Liver (tissue), 9 donors: ENCODE measurements around the gene ATG2A. TPM values are rescaled to one million over a fixed set of nuclear protein-coding genes. Genes with fewer than 3 reads are reported as not detected.

Source experiments
- DNase-seq: peaks from one replicate; pipeline ENCODE4 v3.0.0-alpha.2; 2017; ENCODE audit warnings: low spot score
- H3K27ac ChIP-seq, 2 donors: one replicate each; pipeline ENCODE4 v1.7.0; 2013; ENCODE audit warnings: inconsistent platforms in 2 of 2, low read length in 2 of 2, control low read depth in 1 of 2, low read depth in 1 of 2, mild to moderate bottlenecking in 1 of 2
- H3K27me3 ChIP-seq, 4 donors: one replicate each; pipeline versions ENCODE4 v1.6.1 to v1.7.0; 2013; ENCODE audit warnings: low read length in 3 of 4, inconsistent platforms in 1 of 4, mild to moderate bottlenecking in 1 of 4, moderate library complexity in 1 of 4; ENCODE audit not compliant: control insufficient read depth in 4 of 4, insufficient read depth in 4 of 4
- H3K36me3 ChIP-seq, 4 donors: one replicate each; pipeline versions ENCODE4 v1.6.1 to v1.7.0; 2013; ENCODE audit warnings: low read length in 3 of 4, mild to moderate bottlenecking in 3 of 4, low read depth in 1 of 4, moderate library complexity in 1 of 4; ENCODE audit not compliant: control insufficient read depth in 4 of 4, insufficient read depth in 3 of 4
- H3K4me1 ChIP-seq, 4 donors: one replicate each; pipeline versions ENCODE4 v1.6.1 to v1.7.0; 2013; ENCODE audit warnings: low read length in 3 of 4, mild to moderate bottlenecking in 3 of 4, moderate library complexity in 1 of 4; ENCODE audit not compliant: control insufficient read depth in 4 of 4, insufficient read depth in 4 of 4
- H3K4me3 ChIP-seq, 3 donors: one replicate each; pipeline versions ENCODE4 v1.6.1 to v1.7.0; 2013; ENCODE audit warnings: low read length in 3 of 3, control low read depth in 1 of 3, low read depth in 1 of 3, mild to moderate bottlenecking in 1 of 3
- H3K9ac ChIP-seq, 2 donors: one replicate each; pipeline ENCODE4 v1.7.0; 2013; ENCODE audit warnings: low read length in 2 of 2, mild to moderate bottlenecking in 2 of 2, moderate library complexity in 2 of 2, control low read depth in 1 of 2, low read depth in 1 of 2
- H3K9me3 ChIP-seq, 4 donors: one replicate each; pipeline versions ENCODE4 v1.6.1 to v1.7.0; 2013; ENCODE audit warnings: low read length in 3 of 4; ENCODE audit not compliant: control insufficient read depth in 4 of 4
- FOXA1 ChIP-seq: IDR thresholded peaks from 2 replicates; pipeline ENCODE4 v1.6.1; 2016; ENCODE audit warnings: antibody characterized with exemption
- FOXA2 ChIP-seq: IDR thresholded peaks from 2 replicates; pipeline ENCODE4 v1.6.1; 2016; ENCODE audit warnings: antibody characterized with exemption
- GABPA ChIP-seq, 2 donors: IDR thresholded peaks in 1 of 2; conservative IDR thresholded peaks in 1 of 2; 2 replicates each; pipeline ENCODE4 v1.6.1; 2016; ENCODE audit warnings: antibody characterized with exemption in 2 of 2, mild to moderate bottlenecking in 1 of 2, moderate library complexity in 1 of 2
- HNF4A ChIP-seq, 2 donors: conservative IDR thresholded peaks; 2 replicates each; pipeline ENCODE4 v1.6.1; 2016; ENCODE audit warnings: antibody characterized with exemption in 2 of 2, mild to moderate bottlenecking in 2 of 2
- NR2F2 ChIP-seq: IDR thresholded peaks from 2 replicates; pipeline ENCODE4 v1.6.1; 2016; ENCODE audit warnings: antibody characterized with exemption
- RXRA ChIP-seq, 2 donors: IDR thresholded peaks; 2 replicates each; pipeline ENCODE4 v1.6.1; 2017 to 2018; ENCODE audit warnings: antibody characterized with exemption in 2 of 2, mild to moderate bottlenecking in 1 of 2
- SP1 ChIP-seq: IDR thresholded peaks from 2 replicates; pipeline ENCODE4 v1.6.1; 2018; ENCODE audit warnings: antibody characterized with exemption, mild to moderate bottlenecking
- WGBS: extraction: QIAGEN DNeasy Blood & Tissue Kit; methylation state at CpG from one replicate; pipeline ENCODE4 v1.1.7; 2013; 5-methylcytosine and 5-hydroxymethylcytosine counted together
- polyA plus RNA-seq, 2 donors: library from polyadenylated mRNA; stranded (reverse) in 1 of 2; unstranded in 1 of 2; fragments of 200-250 nt in 1 of 2; fragments of >200 nt in 1 of 2; fragmentation: Nextera tagmentation in 1 of 2; extraction: Ambion mirVana in 1 of 2; gene quantifications; one replicate each; pipeline versions ENCODE4 v1.2.1 to v1.2.3, GENCODE V29; 2013 to 2015
- total RNA-seq, 2 donors: library from RNA; depleted of rRNA; stranded (reverse); fragments of >200 nt; gene quantifications; one replicate each; pipeline ENCODE4 v1.2.3, GENCODE V29; 2014
- TF ChIP-seq, protein P1 (sequence below): IDR thresholded peaks from 2 replicates; pipeline ENCODE4 v1.6.1; 2016; ENCODE audit warnings: antibody characterized with exemption
- TF ChIP-seq, protein P2 (sequence below): fragments of 150-350 bp; IDR thresholded peaks from 2 replicates; pipeline ENCODE4 v1.5.1; 2017; ENCODE audit warnings: improper control_type of control experiment, low read depth, low read length; ENCODE audit not compliant: missing input control
- TF ChIP-seq, protein P3 (sequence below): IDR thresholded peaks from 2 replicates; pipeline ENCODE4 v1.6.1; 2016; ENCODE audit warnings: antibody characterized with exemption
- TF ChIP-seq, protein P4 (sequence below): IDR thresholded peaks from 2 replicates; pipeline ENCODE4 v1.6.1; 2016; ENCODE audit warnings: antibody characterized with exemption, mild to moderate bottlenecking
- donor health status: healthy.
- donor health status: healthy.
- donor health status: healthy.
- donor health status: healthy.
- donor health status: healthy.

The ATG2A gene
- total and polyA plus RNA-seq, 4 donors, result 15.6 to 34.1 (median 23.0) TPM

DNA sequence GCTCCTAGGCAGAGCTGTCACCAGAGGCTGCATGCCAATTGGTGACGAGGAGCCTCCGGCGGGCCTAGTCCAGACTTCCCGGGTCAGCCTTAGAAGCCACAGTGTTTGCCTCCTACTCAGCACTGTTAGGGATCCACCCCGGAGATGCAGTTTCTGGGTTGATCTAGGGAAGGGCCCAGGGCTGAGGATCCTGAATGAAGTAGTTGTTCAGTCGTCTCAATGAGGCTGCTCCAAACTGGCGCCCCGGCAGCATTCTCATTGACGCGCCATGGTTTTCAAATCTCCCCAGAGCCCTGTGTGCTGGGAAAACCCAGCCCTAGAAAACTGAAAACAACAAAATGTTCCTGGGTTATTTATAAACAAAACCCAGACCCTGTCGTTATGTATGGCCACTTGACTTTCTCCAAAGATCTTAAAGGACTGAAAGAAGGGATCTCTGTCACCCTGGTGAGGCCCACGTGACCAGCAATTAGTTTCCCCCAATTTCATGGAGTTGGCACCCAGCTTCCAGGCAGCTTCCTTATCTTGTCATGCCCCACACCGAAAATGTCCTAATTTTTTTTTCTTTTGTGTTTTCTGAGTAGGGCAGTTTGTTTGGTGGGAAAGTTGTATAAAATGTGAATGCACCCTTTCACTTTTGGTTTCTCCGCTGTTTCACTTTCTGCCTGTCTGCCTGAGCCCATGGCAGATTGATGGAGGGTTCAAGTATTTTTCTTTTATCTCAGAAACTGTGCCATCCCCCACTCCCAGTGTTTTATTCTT is 36.6 kb downstream of the ATG2A start:
- Histone ChIP-seq H3K4me3 (no peak overlapping the region), H3K4me1 (peaks cover 9 to 46% (median 37%) of the 10 kb centered on the region in 4 donors)

DNA sequence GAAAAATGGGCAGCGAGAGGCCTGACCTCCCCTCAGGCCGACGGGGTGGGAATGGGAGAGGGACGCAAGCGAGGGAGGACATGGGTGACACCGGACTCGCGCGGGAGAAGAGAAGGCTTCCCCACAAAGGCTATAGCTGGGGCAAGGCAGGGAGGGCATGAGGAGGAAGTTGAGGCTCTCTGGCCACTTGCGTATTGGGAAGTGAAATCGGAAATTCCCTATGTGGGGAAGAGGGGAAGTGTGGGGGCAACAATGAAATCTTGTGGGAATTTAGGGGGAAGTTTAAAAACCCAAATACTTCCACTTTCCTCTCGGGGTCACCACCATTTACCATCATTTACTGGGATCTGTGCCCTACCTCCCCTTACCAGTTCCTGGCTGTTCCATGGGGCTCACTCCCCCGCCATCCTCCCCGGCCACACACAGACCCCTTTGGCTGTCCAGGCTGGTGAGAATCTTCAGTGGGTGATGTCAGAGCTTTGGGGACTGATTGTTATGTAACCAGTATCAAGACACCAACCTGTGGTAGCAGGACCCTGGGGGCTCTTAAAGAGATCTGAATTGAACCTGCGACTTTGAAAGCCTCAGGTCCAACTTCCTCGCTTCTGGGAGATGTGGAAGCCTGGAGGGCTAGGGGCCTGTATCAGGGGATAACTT is 37.6 kb downstream of the ATG2A start:
- peak overlapping the region; percentile 86 to 90 for H3K27ac ChIP-seq
- peak overlapping the region; percentile 52 to 76 for H3K9ac ChIP-seq
- H3K9me3 ChIP-seq, result no peaks in the 10 kb centered on the region
- no peak for DNase-seq
- WGBS, result 23% methylated on average over 16 of the region's 16 CpGs
- H3K36me3 ChIP-seq, result no peaks in the 10 kb centered on the region
- peak overlapping the region; percentile 61 to 72 (median 64) for H3K4me3 ChIP-seq
- peaks cover 11 to 56% (median 47%) of the 10 kb centered on the region in 4 donors for H3K4me1 ChIP-seq
- TF ChIP-seq, protein P1, sequence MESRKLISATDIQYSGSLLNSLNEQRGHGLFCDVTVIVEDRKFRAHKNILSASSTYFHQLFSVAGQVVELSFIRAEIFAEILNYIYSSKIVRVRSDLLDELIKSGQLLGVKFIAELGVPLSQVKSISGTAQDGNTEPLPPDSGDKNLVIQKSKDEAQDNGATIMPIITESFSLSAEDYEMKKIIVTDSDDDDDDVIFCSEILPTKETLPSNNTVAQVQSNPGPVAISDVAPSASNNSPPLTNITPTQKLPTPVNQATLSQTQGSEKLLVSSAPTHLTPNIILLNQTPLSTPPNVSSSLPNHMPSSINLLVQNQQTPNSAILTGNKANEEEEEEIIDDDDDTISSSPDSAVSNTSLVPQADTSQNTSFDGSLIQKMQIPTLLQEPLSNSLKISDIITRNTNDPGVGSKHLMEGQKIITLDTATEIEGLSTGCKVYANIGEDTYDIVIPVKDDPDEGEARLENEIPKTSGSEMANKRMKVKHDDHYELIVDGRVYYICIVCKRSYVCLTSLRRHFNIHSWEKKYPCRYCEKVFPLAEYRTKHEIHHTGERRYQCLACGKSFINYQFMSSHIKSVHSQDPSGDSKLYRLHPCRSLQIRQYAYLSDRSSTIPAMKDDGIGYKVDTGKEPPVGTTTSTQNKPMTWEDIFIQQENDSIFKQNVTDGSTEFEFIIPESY, result no peak
- TF ChIP-seq GABPA (IDR thresholded peaks at IDR 0.05 in 1 of 2, conservative IDR thresholded peaks at IDR 0.05 in 1 of 2), result no peak
- TF ChIP-seq, protein P2, sequence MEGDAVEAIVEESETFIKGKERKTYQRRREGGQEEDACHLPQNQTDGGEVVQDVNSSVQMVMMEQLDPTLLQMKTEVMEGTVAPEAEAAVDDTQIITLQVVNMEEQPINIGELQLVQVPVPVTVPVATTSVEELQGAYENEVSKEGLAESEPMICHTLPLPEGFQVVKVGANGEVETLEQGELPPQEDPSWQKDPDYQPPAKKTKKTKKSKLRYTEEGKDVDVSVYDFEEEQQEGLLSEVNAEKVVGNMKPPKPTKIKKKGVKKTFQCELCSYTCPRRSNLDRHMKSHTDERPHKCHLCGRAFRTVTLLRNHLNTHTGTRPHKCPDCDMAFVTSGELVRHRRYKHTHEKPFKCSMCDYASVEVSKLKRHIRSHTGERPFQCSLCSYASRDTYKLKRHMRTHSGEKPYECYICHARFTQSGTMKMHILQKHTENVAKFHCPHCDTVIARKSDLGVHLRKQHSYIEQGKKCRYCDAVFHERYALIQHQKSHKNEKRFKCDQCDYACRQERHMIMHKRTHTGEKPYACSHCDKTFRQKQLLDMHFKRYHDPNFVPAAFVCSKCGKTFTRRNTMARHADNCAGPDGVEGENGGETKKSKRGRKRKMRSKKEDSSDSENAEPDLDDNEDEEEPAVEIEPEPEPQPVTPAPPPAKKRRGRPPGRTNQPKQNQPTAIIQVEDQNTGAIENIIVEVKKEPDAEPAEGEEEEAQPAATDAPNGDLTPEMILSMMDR, result no peak
- TF ChIP-seq HNF4A (conservative IDR thresholded peaks at IDR 0.05), result no peak
- TF ChIP-seq FOXA2, result no peak
- TF ChIP-seq, protein P3, sequence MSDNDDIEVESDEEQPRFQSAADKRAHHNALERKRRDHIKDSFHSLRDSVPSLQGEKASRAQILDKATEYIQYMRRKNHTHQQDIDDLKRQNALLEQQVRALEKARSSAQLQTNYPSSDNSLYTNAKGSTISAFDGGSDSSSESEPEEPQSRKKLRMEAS, result no peak
- TF ChIP-seq, protein P4, sequence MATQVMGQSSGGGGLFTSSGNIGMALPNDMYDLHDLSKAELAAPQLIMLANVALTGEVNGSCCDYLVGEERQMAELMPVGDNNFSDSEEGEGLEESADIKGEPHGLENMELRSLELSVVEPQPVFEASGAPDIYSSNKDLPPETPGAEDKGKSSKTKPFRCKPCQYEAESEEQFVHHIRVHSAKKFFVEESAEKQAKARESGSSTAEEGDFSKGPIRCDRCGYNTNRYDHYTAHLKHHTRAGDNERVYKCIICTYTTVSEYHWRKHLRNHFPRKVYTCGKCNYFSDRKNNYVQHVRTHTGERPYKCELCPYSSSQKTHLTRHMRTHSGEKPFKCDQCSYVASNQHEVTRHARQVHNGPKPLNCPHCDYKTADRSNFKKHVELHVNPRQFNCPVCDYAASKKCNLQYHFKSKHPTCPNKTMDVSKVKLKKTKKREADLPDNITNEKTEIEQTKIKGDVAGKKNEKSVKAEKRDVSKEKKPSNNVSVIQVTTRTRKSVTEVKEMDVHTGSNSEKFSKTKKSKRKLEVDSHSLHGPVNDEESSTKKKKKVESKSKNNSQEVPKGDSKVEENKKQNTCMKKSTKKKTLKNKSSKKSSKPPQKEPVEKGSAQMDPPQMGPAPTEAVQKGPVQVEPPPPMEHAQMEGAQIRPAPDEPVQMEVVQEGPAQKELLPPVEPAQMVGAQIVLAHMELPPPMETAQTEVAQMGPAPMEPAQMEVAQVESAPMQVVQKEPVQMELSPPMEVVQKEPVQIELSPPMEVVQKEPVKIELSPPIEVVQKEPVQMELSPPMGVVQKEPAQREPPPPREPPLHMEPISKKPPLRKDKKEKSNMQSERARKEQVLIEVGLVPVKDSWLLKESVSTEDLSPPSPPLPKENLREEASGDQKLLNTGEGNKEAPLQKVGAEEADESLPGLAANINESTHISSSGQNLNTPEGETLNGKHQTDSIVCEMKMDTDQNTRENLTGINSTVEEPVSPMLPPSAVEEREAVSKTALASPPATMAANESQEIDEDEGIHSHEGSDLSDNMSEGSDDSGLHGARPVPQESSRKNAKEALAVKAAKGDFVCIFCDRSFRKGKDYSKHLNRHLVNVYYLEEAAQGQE, result no peak
- no peaks in the 10 kb centered on the region for H3K27me3 ChIP-seq

More for the DNA sequence above, 36.6 kb downstream of the ATG2A start:
- 79% methylated on average over 14 of the region's 14 CpGs for WGBS
- TF ChIP-seq HNF4A (conservative IDR thresholded peaks at IDR 0.05) (no peak), FOXA2 (no peak), RXRA (IDR thresholded peaks at IDR 0.05) (no peak), FOXA1 (no peak), GABPA (IDR thresholded peaks at IDR 0.05 in 1 of 2, conservative IDR thresholded peaks at IDR 0.05 in 1 of 2) (no peak), NR2F2 (no peak), SP1 (no peak)
- TF ChIP-seq, protein P3, result no peak
- Histone ChIP-seq H3K36me3 (no peaks in the 10 kb centered on the region), H3K27ac (peak overlapping the region; percentile 59 to 75), H3K9me3 (no peaks in the 10 kb centered on the region), H3K27me3 (no peaks in the 10 kb centered on the region), H3K9ac (no peak overlapping the region)
- DNase-seq, result no peak
